ENCODE measurements around the gene SRGAP1.
"Not testable (repeated sequence)": the region's sequence is repeated elsewhere in the genome, so short reads cannot be mapped to it uniquely, and the experiment has no call there.

The SRGAP1 gene

DNA sequence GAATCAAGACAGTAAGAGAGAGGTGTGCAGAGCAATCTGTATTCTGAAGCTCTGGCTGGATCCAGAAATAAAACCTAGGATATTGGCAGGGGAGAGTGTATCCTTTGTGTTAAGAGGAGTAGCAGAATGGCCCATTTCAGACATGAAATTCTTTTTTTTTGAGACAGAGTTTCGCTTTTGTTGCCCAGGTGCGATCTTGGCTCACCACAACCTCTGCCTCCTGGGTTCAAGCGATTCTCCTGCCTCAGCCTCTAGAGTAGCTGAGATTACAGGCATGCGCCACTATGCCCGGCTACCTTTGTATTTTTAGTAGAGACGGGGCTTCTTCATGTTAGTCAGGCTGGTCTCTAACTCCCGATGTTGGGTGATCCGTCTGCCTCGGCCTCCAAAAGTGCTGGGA lies 6.1 kb upstream of the SRGAP1 start:
- DNase-seq (ENCODE audit: low read depth in 2 of 2), result no peak

DNA sequence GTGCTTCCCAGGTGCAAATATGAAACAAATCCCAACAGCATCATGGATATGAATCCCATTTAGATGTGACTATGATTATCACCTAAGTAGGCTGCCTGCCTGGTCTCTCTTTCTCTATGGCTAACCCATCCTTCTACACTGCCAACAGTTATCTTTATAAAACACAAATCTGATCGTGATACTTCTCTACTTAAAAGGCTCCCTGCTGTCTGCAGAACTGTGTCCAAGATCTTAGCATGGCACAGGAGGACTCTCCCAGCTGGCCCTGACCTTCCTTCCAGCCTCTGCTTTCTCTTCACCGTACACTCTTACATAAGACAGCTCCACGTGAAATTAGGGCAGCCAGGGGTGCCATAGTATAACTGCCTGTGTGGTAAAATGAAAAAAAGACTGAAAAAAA lies 3.5 kb upstream of the SRGAP1 start:
- no peak for DNase-seq (ENCODE audit: low read depth in 2 of 2)

DNA sequence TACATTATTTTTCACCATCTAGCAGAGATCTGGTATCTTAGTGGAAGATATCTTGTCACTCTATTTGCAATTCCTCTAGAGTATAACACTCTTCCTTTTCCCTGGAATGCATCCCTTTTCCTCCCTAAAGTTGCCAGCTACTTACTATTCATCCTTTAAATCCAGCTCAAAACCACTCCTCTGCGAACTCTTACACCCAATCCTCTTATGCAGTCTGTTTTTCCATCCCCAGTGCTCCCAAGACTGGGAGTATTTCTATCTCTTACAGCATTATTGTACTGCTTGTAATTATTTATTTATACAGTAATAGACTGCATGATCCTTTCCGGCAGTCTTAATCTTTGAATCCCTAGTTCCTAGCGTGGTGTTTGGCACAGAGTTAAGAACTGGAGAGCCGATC lies 2.9 kb upstream of the SRGAP1 start:
- no peak for DNase-seq (ENCODE audit: low read depth in 2 of 2)

DNA sequence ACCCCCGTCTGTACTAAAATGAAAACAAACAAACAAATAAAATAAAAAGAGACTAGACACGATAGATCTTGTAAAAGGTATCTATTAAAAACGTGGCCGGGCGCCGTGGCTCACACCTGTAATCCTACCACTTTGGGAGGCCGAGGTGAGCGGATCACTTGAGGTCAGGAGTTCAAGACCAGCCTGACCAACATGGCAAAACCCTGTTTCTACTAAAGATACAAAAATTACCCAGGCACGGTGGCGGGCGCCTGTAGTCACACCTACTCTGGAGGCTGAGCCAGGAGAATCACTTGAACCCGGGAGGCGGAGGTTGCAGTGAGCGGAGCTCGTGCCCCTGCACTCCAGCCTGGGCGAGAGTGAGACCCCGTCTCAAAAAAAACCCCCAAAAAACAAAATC lies 1.8 kb upstream of the SRGAP1 start:
- DNase-seq (ENCODE audit: low read depth in 2 of 2), result not testable (repeated sequence)

DNA sequence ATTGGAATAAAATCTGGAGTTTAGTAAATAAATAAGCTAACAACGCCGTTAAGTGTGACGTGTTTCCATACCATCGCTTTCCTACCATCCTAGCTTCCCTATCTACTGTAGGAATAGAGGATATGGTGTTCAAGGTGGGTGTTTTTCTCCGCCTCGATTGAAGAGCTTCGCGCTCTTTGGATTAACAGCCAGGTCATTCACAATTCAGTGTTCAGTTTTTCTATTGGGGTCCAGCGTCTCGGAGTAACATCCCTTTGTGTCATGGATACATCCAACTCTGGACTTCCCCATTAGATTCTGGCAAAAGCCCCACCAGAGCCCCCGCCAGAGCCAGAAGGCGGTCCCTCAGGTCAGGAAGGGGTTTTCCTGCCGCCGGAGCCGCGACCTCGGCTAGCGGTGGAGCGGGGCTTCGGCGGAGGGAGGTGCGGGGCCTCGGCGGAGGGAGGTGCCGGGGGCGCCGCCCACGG lies 1.2 kb upstream of the SRGAP1 start:
- DNase-seq (ENCODE audit: low read depth in 2 of 2), result no peak

DNA sequence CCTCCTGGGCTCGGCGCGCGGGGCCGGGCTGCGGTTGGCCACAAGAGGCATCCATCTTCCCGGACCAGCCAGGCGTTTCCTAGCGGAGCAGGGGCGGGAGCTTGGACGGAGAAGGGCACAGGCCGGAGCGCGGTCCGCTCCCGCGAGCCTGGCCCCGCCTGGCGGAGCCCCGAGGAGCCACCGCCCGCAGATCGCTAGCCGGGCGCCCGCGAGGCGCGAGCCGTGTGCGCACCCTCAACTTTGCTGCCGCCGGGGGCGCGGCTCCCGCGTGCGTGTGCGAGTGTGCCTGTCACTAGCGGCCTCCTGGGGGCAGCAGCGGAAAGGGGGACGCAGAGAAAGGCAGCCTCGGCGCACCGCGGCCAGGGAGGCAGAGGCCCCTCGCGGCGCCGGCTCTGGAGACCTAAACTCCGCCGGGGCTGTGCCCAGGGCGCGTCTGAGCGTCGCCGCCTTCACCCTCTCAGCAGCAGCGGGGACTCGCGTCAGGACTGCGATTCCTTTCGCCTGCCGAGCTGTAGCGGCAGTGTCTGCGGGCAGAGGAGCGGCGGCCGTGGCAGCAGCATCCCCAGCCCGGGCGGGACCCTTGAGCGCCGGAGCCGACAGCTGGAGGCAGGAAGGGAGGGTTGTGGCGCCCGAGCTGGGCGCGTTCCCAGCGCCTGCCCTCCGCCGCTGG lies 644 bp upstream of the SRGAP1 start:
- peak; percentile 85 to 87 for DNase-seq (ENCODE audit: low read depth in 2 of 2)

DNA sequence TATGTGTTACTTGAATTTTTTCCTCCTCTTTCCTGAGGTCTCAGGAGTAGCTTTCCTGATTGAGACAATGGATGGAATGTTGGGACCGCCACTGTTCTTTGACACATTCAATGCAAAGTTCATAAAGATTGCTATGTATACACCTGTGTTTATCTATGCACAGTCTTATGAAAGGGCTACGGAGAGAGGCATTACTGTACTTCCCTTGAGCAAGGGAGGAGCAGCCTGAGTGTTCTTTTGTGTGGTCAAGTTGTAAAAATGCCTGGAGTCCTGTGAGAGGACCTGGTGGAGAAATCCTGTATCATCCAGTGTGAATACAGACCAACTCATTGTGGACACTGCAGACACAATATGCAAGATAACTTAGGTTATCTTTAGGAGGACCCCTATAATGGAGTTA lies 1.2 kb downstream of the SRGAP1 start:
- DNase-seq (ENCODE audit: low read depth in 2 of 2), result no peak

DNA sequence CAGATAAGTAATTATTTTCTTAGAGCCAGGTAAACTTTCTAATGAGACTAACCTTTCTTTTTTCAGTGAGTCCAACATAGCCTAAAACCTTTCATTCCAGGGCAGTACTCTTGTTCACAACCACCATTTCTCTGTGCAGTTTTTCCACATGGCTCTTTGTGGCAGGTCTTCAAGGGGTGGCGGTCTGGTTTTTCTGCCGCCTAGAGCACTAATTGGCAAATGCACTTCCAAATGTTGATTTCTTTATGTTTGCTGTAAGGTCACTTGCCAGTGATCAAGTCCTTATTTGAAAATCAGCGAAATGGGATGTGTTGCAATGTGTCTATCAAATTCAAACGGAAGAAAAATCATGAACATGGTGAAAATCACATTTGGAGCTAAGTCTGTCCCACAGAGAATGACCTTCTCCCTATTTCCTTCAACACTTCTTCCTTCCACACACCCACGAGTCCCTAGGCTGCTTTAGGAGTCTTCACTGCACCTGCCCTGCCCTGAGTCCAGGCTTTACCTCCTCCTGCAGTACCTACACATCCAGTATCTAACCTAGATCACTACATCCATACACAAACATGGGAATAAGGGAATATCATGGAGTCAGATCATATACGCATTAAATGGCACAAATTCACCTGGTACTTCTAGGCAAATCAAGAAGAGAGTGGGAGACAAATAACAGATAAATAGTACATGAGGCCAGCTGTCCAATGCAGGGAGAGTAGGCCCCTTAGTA lies 1.9 kb downstream of the SRGAP1 start:
- no peak for DNase-seq (ENCODE audit: low read depth in 2 of 2)

DNA sequence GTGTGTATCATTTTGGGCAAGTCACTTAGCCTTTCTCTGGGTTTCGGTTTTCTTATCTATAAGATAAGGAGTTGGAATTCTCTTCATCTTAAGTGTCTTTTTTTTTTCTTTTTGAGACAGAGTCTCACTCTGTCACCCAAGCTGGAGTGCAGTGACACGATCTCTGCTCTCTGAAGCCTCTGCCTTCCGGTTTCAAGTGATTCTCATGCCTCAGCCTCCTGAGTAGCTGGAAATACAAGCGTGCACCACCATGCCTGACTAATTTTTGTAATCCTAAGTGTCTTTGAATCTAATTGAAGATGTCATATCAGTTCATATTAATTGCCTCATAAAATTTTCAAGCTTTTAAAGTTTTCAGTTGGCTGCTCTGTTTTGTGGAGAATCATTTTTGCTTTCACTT lies 4.0 kb downstream of the SRGAP1 start:
- no peak for DNase-seq (ENCODE audit: low read depth in 2 of 2)

DNA sequence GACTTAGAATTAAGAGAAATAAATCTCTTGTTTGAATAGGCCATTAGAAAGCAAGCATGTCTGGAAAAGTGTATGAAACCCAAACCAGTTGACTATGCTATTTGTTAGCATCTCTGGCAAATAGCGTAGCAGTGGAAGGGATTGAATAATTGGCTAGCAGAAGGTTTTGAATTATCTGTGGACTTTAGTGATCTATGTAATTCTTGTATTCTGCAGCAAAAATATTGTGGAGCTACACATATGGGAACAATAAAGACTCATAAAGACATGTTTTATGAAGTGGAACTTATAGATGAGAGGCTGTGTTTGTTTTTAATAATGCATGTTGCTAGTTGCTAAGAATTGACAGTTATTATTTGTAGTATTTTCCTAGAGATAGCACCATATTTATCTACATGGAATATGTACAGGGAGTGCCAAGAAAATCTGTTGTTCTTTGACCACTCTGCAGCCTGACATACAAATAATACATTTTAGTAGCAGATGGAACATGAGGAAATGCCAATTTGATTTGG lies 4.7 kb downstream of the SRGAP1 start:
- DNase-seq (ENCODE audit: low read depth in 2 of 2), result no peak

DNA sequence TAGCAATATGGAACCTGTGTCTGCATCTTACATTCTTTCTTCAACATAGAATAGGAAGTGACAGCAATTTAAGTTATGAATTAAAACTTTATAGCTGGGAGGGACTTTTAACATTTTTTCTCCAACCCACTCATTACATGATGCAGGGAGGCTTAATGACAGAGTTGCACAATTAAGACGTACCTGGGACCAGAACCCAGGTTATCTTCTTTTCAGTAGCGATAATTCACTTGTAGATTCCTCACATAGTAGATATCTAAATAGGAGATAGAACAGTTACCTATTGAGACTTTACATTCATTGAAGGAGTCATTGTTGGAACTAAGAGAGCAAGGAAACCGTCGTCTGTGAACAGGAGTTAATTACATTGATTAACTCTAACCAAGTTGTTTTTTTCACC lies 5.1 kb downstream of the SRGAP1 start:
- DNase-seq (ENCODE audit: low read depth in 2 of 2), result no peak

DNA sequence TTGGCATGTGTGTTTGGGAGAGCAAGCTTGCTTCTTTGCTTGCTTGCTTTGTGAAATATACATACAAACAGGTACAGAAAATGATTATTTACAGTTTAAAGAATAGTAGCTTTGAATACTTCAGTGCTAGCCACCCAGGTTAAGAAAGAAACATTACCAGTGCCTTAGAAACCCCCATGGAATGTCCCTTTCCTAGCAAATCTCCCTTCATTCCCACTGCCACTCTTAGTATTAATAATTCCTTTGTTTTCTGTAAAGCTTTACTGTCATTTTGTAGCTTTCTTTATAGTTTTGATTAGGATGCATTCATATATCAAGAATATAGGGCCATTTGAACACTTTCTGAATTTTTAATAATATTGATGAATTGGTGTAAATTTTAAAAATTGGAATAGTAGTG lies 9.5 kb downstream of the SRGAP1 start:
- no peak for DNase-seq (ENCODE audit: low read depth in 2 of 2)

DNA sequence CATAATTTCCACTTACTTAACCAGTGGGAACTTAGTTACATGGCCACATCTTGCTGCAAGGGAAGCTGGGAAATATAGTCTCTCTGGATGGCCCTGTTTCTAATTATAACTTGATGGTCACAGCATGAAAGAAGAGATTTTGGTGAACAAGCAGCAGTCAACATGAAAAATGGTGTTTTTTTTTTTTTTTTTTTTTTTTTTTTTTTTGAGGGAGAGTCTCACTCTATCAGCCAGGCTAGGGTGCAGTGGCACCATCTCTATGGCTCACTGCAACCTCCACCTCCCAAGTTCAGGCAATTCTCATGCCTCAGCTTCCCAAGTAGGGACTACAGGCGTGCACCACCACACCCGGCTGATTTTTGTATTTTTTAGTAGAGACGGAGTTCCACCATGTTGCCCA lies 10.8 kb downstream of the SRGAP1 start:
- no peak for DNase-seq (ENCODE audit: low read depth in 2 of 2)

DNA sequence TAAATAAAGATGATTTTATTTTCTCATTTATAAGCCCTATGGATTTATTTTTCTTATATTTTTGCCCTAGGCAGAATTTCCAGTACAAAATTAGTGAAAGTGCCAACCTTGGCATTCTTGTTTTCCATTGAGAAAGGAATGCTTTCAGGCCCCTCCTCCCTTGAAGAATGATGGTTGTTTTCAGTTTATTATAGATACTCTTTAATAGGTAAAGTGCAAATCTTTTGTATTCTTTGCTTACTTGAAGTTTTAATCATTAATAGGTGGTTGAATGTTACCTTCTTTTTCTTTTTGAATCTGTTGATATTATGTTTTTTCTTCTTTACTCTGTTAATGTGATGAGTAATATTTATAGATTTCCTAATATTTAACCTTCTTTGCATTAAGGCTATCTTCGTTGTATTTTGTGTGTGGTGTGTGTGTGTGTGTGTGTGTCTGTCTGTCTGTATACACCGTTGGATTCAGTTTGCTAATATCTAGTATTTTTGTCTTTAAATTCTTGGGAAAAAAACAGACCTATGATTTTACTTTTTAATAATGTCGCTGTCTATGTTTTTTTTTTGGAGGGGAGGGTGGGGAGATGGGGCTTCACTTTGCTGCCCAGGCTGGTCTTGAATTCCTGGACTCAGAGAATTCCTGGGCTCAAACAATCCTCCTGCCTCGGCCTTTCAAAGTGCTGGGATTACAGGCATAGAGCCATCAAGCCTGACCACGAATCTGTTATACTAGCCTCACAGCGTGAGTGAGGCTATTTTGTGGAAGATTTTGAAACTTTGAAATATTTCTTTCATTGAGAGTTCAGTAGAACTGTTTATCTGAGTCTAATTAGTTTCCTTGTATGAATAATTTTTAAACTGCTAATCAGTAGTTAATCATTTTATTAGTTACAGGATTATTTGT lies 13.5 kb downstream of the SRGAP1 start:
- DNase-seq (ENCODE audit: low read depth in 2 of 2), result peak; percentile 39 to 43

DNA sequence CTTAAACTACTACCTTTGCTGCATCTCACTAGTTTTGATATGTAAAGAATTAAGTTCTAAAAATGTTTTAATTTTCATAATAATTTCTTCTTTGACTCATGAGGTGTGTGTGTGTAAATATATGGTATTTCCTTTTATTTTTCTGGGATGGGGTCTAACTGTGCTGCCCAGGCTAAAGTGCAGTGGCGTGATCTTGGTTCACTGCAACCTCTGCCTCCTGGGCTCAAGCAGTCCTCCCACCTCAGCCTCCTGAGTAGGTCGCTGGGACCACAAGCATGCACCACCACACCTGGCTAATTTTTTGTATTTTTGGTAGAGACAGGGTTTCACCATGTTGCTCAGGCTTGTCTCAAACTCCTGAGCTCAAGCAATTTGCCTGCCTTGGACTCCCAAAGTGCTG lies 15.4 kb downstream of the SRGAP1 start:
- DNase-seq (ENCODE audit: low read depth in 2 of 2), result not testable (repeated sequence)

DNA sequence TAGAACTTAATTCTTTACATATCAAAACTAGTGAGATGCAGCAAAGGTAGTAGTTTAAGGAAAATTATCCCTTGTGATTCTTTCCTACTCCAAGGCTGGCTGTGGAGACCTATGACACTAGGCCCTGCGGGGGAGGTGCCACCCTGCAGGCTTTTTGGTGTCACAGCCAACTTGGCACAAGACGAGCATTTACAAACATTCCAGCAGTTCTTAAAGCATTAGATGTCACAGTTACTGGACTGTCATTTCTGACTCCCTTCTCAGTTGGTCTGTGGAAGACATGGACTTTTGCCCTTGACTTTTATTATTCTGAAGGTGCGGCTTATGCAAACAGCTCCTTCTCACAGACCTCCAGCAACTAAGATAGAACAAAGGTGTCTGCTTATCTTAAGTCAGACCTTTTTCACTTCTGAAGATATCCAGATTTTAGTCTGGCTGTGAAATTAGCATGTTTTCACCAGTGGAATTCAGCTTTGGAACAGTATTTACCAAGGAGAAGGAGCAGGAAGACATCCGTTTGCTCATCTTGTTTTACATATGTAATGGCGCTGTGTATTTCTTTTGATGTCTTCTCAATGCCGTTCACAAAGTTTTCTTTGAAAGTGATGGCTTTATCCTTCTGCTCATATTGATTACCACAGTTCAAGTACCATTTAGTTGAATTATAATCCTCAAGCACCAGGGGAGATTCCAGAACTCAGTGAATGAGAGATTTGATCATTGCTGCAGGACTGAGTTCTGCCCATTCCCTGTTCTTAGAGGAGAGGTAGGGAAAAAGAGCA lies 17.9 kb downstream of the SRGAP1 start:
- DNase-seq (ENCODE audit: low read depth in 2 of 2), result no peak

DNA sequence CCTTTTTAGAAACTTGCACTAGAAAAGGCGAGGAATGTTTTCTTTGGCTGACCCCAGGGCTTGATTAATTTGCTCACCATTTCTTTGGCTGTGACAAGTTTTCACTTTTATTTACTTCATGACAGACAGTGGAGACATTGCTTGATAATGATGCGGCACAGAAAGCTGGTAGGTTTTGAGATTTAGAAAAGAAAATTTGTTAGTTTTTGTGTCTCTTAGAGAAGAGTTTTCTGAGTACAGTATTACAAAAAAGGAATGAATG lies 18.4 kb downstream of the SRGAP1 start:
- DNase-seq (ENCODE audit: low read depth in 2 of 2), result no peak

DNA sequence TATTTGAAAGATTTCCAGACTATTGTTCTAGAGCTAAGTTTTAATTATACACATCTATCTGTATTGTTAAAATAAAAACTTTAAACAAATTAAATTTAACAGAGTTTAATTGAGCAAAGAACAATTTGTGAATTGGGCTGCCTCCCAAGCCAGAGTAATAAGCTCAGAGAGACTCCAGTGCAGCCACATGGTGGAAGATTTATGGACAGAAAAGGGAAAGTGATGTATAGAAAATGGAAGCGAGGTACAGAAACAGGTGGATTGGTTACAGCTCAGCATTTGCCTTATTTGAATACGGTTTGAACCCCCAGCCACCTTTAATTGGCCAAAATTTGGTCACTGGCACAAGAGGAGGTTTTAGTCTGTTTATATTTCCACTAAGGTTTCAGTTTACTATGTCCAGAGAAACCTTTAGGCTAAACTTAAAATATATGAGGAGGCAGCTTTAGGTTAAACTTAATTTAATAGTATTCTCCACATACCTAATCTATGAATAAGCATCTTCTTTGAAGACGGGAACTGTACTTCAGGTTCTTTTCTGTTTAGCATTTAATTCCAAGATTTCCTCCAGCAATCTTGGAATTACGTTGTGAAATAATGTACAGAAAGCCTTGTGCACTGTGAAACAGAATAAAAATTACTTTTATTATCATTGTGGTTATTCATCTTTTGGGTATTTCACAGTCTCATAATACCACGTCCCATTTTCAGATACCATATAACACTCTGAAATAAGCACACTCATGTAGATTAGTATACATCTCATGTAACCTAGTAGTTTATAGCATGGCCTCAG lies 19.4 kb downstream of the SRGAP1 start:
- DNase-seq (ENCODE audit: low read depth in 2 of 2), result no peak

DNA sequence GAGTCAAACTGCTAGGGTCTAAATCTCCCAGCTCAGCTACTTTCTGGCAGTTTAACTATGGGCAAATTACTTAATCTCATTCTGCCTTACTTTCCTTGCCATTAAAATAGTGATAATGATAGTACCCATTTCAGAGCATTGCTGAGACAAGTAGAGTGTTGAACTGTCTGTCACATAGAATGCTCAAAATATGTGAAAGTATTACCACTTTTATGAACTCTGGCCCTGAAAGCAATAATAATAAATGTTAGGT lies 19.9 kb downstream of the SRGAP1 start:
- no peak for DNase-seq (ENCODE audit: low read depth in 2 of 2)

DNA sequence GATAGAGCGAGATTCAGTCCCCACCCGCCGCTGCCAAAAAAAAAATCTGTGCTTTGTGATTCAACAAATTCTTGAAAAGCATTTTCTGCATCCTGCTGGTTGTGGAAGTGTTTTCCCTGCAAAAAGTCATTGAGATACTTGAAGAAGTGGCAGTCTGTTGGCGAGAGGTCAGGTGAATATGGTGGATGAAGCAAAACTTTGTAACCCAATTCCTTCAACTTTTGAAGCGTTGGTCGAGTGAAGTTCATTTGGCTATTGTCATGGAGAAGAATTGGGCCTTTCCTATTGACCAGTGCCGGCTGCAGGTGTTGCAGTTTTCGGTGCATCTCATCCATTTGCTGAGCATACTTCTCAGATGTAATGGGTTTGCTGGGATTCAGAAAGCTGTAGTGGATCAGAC lies 20.9 kb downstream of the SRGAP1 start:
- DNase-seq (ENCODE audit: low read depth in 2 of 2), result no peak

DNA sequence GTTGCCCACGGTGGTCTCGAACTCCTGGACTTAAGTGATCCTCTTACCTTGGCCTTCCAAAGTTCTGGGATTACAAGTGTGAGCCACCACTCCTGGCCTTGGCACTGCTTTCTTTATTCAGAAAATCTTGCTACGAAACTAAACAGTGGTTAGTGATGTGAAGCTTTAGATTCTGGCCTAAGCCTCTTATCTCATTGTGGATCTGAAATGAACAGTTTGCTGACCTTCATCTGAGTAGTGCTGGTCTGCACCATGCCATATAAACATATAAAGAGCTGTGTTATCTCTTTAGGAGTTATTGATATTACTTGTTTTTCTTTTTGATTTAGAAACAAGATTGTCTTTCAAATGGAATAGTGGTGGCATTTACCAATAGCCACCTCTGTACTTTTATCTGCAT lies 22.6 kb downstream of the SRGAP1 start:
- no peak for DNase-seq (ENCODE audit: low read depth in 2 of 2)

Data from fibroblast of skin of left quadriceps (primary cell).